A549 (cell line): ENCODE results near the gene ZDHHC11B.
"Not testable (repeated sequence)": the region's sequence is repeated elsewhere in the genome, so short reads cannot be mapped to it uniquely, and the experiment has no call there.

Experiments used
- EP300 ChIP-seq, 2 experiments: fragments of >200 bp; sonication (Bioruptor Twin); formaldehyde crosslinking; IDR thresholded peaks; 2 replicates in 1 of 2; 3 replicates in 1 of 2; pipeline ENCODE4 v1.6.1; 2016 to 2017
- JUN ChIP-seq, 2 experiments: fragments of >200 bp; sonication (Bioruptor Twin); formaldehyde crosslinking; IDR thresholded peaks; 2 replicates in 1 of 2; 3 replicates in 1 of 2; pipeline ENCODE4 v1.6.1; 2016 to 2017
- PHF8 ChIP-seq: fragments of 200-600 bp; sonication (generic); IDR thresholded peaks from 2 replicates; pipeline ENCODE4 v1.6.1; 2016; ENCODE audit warnings: low read depth, mild to moderate bottlenecking, antibody characterized with exemption, moderate library complexity, borderline replicate concordance
- POLR2A ChIP-seq: IDR thresholded peaks from 2 replicates; pipeline ENCODE4 v1.6.1; 2012; ENCODE audit warnings: mild to moderate bottlenecking, low read length
- REST ChIP-seq: fragments of 200-600 bp; sonication (generic); IDR thresholded peaks from 2 replicates; pipeline ENCODE4 v1.6.1; 2016; ENCODE audit warnings: antibody characterized with exemption, mild to moderate bottlenecking, moderate library complexity

- not testable (repeated sequence) for TF ChIP-seq REST; POLR2A; JUN (IDR thresholded peaks at IDR 0.05); PHF8; EP300 (IDR thresholded peaks at IDR 0.05)
These were observed 76.2 kb downstream of the ZDHHC11B start for GRCh38 chr5:708374-708773.
